Heart right ventricle (tissue), 16 donors: ENCODE results near the gene SUGCT. TPM values are rescaled to one million over a fixed set of nuclear protein-coding genes. Genes with fewer than 3 reads are reported as not detected.

Experiments used
- ATAC-seq, 8 donors: fragments of 200-7000 bp; cut with Tn5 transposase; one replicate each; pipeline ENCODE4 v1.9.1; 2020; ENCODE audit warnings: mild to moderate bottlenecking in 8 of 8, moderate library complexity in 8 of 8, moderate number of reproducible peaks in 1 of 8
- DNase-seq, 2 donors: peaks; one replicate each; pipeline ENCODE4 v3.0.0-alpha.2; 2020
- H3K27ac ChIP-seq, 10 donors: fragments of 200-600 bp; sonication (generic) in 2 of 10; one replicate each; pipeline versions ENCODE4 v1.5.0 to v1.8.0; 2020 to 2022; ENCODE audit warnings: mild to moderate bottlenecking in 3 of 10
- H3K27me3 ChIP-seq, 7 donors: fragments of 200-600 bp; one replicate each; pipeline ENCODE4 v1.8.0; 2021 to 2022; ENCODE audit warnings: mild to moderate bottlenecking in 2 of 7
- H3K36me3 ChIP-seq, 9 donors: fragments of 200-600 bp; sonication (generic) in 1 of 9; one replicate each; pipeline versions ENCODE4 v1.5.0 to v1.8.0; 2020 to 2022; ENCODE audit warnings: mild to moderate bottlenecking in 2 of 9
- H3K4me1 ChIP-seq, 9 donors: fragments of 200-600 bp; sonication (generic) in 1 of 9; one replicate each; pipeline versions ENCODE4 v1.5.0 to v1.8.0; 2020 to 2022; ENCODE audit warnings: mild to moderate bottlenecking in 4 of 9
- H3K4me3 ChIP-seq, 10 donors: fragments of 200-600 bp; sonication (generic) in 2 of 10; one replicate each; pipeline versions ENCODE4 v1.5.0 to v1.8.0; 2020 to 2022; ENCODE audit warnings: mild to moderate bottlenecking in 7 of 10, moderate library complexity in 2 of 10
- H3K9me3 ChIP-seq, 11 donors: fragments of 200-600 bp in 10 of 11; sonication (generic) in 2 of 11; one replicate each; pipeline versions ENCODE4 v1.5.0 to v1.8.0; 2013 to 2022; ENCODE audit warnings: mild to moderate bottlenecking in 2 of 11, control low read depth in 1 of 11, moderate library complexity in 1 of 11
- WGBS, 2 donors: extraction: QIAGEN DNeasy Blood & Tissue Kit; methylation state at CpG; one replicate each; pipeline ENCODE4 v1.1.7; 2013; ENCODE audit warnings: inconsistent platforms in 1 of 2; 5-methylcytosine and 5-hydroxymethylcytosine counted together
- intact Hi-C, 10 donors: fragments of 100-400 bp; cut with DNase I; formaldehyde crosslinking; loops; one replicate each; pipeline versions ENCODE4 v1.11.1 to v1.14.2; 2022
- polyA plus RNA-seq, 2 donors: library from polyadenylated mRNA; stranded (reverse); fragments of 200-250 nt; gene quantifications; one replicate each; pipeline ENCODE4 v1.2.3, GENCODE V29; 2013
- total RNA-seq, 10 donors: library from RNA; stranded (reverse); fragmentation: NEBNext Ultra II Directional in 3 of 10; extraction: Animal tissue kit (Norgen Biotek cat#: 25700) in 3 of 10; gene quantifications; one replicate each; pipeline versions ENCODE4 v1.2.1 to v1.2.4, GENCODE V29; 2021 to 2023
- TF ChIP-seq, protein P1 (sequence below), 9 donors: fragments of 200-600 bp; sonication (generic) in 2 of 9; IDR thresholded peaks; one replicate each; pipeline versions ENCODE4 v1.5.0 to v1.8.0; 2021 to 2022; ENCODE audit warnings: antibody characterized with exemption in 9 of 9, mild to moderate bottlenecking in 5 of 9, moderate library complexity in 1 of 9
- donor health status: Arrhythmogenic right ventricular cardiomyopathy.
- donor health status: ischemic (EF 13 %, LVEDD 7.1; RV severe dilation, severe dysfunction).
- donor health status: healthy with polysubstance abuse.
- donor health status: DM: no; HTN: yes; CAD: no.
- donor health status: DM: no; HTN: no; CAD: no.
- donor health status: ischemic (EF 25% LVEDD 6.9; RV normal size, moderate dysfunction).
- donor health status: ischemic (EF 25% LVEDD 5.7; RV mildly dilated, moderate dysfunction).
- donor health status: healthy.
- donor health status: DM: yes; HTN: yes; CAD: no.
- donor health status: Ischemic cardiomyopathy.
- donor health status: ischemic (EF 35%, LVEDD 5.7; RV mildly dilated, moderate dysfunction).
- donor health status: nonischemic (EF 11% LVEDD 7.7; RV severe dilation, severe dysfunction).
- donor health status: DM: yes; HTN: yes; CAD: no.
- donor health status: PGD.
- donor health status: ischemic (EF 29% LVEDD 5.4; RV normal size, mild dysfunction).
- donor health status: nonischemic (EF 23%, LVEDD 6.1; RV moderate dilation, normal function).

The SUGCT gene
- total and polyA plus RNA-seq, 12 donors: 1.2 to 8.1 (median 6.1) TPM

DNA sequence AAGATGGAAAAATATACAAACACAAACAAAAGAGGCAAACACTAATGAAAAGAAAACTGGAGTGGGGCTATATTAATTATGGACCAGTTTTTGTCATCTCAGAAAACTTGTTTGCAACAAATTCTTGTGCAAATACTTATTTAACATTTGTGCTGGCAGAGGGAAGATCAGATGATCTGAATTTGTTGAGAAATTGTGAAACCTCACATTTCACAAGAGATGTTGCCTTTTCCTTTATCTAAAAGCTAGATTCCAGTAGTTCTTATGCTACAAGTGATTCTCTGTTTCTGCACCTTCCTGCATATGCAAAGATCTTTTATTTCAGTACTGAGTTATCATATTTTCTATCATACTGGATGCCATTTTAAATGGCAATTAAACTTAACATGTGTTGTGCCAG is 320.7 kb downstream of the SUGCT start:
- no peaks in the 10 kb centered on the region for H3K27me3 ChIP-seq
- no peaks in the 10 kb centered on the region for H3K4me1 ChIP-seq
- H3K4me3 ChIP-seq: no peak overlapping the region
- H3K36me3 ChIP-seq: no peaks in the 10 kb centered on the region
- intact Hi-C loops: no loop called here
- TF ChIP-seq, protein P1, sequence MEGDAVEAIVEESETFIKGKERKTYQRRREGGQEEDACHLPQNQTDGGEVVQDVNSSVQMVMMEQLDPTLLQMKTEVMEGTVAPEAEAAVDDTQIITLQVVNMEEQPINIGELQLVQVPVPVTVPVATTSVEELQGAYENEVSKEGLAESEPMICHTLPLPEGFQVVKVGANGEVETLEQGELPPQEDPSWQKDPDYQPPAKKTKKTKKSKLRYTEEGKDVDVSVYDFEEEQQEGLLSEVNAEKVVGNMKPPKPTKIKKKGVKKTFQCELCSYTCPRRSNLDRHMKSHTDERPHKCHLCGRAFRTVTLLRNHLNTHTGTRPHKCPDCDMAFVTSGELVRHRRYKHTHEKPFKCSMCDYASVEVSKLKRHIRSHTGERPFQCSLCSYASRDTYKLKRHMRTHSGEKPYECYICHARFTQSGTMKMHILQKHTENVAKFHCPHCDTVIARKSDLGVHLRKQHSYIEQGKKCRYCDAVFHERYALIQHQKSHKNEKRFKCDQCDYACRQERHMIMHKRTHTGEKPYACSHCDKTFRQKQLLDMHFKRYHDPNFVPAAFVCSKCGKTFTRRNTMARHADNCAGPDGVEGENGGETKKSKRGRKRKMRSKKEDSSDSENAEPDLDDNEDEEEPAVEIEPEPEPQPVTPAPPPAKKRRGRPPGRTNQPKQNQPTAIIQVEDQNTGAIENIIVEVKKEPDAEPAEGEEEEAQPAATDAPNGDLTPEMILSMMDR (IDR thresholded peaks at IDR 0.05): no peak
- no peak for DNase-seq
- no peaks in the 10 kb centered on the region for H3K9me3 ChIP-seq
- ATAC-seq: no peak
- H3K27ac ChIP-seq: no peak overlapping the region

DNA sequence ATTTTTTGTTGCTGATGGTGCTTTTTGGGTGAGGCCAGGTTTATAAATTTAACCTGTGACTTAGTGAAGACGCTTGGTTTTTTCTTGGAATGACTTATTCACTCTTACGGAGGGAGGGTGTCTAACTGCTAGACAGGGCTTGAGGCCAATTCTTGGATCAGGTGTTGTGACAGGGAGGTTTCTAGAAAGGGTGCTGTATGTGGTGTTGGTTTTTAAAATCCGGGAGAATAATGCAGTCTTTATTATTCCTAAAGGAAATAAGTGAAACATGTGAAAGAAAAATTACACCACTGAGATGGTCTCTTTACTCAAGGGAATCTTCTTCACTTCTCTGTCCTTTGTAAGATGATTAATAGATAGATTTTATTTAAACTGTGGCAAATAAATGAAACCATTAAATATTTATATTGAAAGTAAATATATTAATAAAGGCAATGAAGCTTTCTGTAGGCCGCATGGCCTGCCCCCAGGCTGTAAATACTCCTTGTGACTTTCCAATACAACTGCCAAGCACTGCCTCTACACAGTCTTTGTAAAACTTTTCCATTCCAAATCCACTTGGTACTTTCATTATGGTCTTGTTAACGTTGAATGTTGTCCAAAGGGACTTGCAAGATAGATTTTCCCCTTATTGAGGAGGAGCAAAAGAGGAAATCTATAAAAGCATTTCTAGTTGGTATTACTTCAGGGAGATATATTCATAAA is 323.1 kb downstream of the SUGCT start:
- Histone ChIP-seq H3K36me3 (no peaks in the 10 kb centered on the region), H3K9me3 (no peaks in the 10 kb centered on the region), H3K4me3 (no peak overlapping the region), H3K4me1 (no peaks in the 10 kb centered on the region), H3K27ac (no peak overlapping the region), H3K27me3 (no peaks in the 10 kb centered on the region)
- DNase-seq (no peak), ATAC-seq (no peak)
- intact Hi-C loops: no loop called here
- 88 to 90% methylated on average over 5 of the region's 5 CpGs for WGBS, 2 donors
- TF ChIP-seq, protein P1 (IDR thresholded peaks at IDR 0.05): no peak

DNA sequence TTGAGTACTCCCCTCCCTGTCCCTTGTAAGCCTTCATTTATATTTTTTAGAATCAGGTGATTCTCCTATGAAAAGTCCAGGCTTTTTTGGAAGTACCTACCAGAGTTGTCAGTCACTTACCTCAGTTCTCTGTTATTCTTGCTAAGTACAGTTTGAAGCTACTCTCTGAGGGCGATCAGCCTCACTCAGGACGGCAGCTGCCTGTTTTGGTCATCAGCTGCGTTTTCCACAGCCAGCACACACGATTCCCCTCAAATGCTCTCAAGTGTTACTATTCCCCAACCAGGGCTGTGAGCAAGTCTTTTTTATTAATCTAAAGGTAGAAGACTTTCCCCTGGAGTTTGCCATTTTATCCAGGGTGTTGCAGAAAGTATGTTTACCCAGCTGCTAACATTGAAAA is 328.6 kb downstream of the SUGCT start:
- Histone ChIP-seq H3K9me3 (no peaks in the 10 kb centered on the region), H3K4me3 (no peak overlapping the region), H3K36me3 (no peaks in the 10 kb centered on the region), H3K27me3 (no peaks in the 10 kb centered on the region), H3K27ac (no peak overlapping the region), H3K4me1 (no peaks in the 10 kb centered on the region)
- ATAC-seq (no peak), DNase-seq (no peak)
- TF ChIP-seq, protein P1 (IDR thresholded peaks at IDR 0.05): no peak
- intact Hi-C loops: no loop called here
- WGBS, 2 donors: 51 to 54% methylated on average over 4 of the region's 4 CpGs

DNA sequence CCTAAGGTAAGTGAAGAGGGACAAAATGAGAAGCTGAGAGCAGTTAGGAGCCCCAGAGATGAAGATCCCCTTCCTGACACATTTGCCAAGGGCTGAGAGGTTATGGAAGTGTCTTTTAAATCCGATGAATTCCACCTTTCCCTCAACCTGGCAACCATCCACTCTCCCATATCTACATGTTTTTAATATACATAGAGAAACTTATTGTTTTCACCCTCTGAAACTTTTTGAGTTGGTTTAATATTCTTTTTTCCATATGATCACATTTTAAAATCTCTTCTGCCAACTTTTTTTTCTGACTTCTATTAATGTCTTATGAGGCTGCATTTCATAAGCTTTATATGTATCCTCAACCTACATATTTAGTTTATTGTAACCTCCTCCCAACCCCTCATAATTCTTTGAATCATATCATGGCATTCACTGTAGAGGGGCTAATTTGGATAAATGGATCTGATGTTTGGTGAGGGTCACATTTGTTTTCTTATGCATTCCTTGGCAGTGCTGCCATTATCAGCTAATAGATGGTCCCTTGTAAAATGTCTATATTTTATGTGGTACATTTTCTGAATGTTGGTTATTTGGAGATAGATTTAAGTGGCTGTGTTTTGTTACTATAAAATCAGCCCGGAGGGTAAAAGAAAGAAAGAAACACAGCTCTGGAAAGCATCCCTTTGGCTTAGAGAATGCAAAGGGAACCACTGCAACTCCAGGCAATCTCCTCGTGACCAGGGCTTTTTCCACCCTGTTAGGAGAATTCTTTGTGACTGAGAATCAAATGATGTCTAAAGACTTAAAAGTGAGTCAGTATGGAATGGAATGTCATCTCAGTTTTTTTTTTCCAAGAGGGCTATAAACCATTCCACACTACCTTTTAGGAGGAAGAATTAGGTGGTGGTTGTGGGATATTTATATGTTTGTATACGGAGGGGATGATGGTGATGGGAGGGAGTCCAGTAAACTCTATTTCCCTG is 334.4 kb downstream of the SUGCT start:
- Histone ChIP-seq H3K4me1 (no peaks in the 10 kb centered on the region), H3K9me3 (no peaks in the 10 kb centered on the region), H3K27me3 (no peaks in the 10 kb centered on the region), H3K36me3 (no peaks in the 10 kb centered on the region), H3K4me3 (no peak overlapping the region), H3K27ac (peak overlapping the region in 2 of 10 donors; percentile 12 to 35)
- 82 to 86% methylated on average over 4 of the region's 4 CpGs for WGBS, 2 donors
- DNase-seq (no peak), ATAC-seq (peak in 1 of 8 donors; percentile 50)
- intact Hi-C loops: no loop called here
- TF ChIP-seq, protein P1 (IDR thresholded peaks at IDR 0.05): no peak
